Measurements from ENCODE around the gene LASP1.
"Not testable (repeated sequence)": the region's sequence is repeated elsewhere in the genome, so short reads cannot be mapped to it uniquely, and the experiment has no call there.

DNA sequence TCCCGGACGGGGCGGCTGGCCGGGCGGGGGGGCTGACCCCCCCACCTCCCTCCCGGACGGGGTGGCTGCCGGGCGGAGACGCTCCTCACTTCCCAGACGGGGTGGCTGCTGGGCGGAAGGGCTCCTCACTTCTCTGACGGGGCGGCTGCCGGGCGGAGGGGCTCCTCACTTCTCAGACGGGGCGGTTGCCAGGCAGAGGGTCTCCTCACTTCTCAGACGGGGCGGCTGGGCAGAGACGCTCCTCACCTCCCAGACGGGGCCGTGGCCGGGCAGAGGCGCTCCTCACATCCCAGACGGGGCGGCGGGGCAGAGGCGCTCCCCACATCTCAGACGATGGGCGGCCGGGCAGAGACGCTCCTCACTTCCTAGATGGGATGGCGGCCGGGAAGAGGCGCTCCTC lies 60.9 kb downstream of the LASP1 start:
- TF ChIP-seq, protein P1, sequence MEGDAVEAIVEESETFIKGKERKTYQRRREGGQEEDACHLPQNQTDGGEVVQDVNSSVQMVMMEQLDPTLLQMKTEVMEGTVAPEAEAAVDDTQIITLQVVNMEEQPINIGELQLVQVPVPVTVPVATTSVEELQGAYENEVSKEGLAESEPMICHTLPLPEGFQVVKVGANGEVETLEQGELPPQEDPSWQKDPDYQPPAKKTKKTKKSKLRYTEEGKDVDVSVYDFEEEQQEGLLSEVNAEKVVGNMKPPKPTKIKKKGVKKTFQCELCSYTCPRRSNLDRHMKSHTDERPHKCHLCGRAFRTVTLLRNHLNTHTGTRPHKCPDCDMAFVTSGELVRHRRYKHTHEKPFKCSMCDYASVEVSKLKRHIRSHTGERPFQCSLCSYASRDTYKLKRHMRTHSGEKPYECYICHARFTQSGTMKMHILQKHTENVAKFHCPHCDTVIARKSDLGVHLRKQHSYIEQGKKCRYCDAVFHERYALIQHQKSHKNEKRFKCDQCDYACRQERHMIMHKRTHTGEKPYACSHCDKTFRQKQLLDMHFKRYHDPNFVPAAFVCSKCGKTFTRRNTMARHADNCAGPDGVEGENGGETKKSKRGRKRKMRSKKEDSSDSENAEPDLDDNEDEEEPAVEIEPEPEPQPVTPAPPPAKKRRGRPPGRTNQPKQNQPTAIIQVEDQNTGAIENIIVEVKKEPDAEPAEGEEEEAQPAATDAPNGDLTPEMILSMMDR (IDR thresholded peaks at IDR 0.05; ENCODE audit: low read depth, low read length): not testable (repeated sequence)
- TF ChIP-seq, protein P2, sequence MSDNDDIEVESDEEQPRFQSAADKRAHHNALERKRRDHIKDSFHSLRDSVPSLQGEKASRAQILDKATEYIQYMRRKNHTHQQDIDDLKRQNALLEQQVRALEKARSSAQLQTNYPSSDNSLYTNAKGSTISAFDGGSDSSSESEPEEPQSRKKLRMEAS (IDR thresholded peaks at IDR 0.05; ENCODE audit: low read depth, low read length): not testable (repeated sequence)
- TF ChIP-seq POLR2A (IDR thresholded peaks at IDR 0.05; ENCODE audit: extremely low read depth, insufficient read length); MYC (IDR thresholded peaks at IDR 0.05; ENCODE audit: low read depth, low read length): not testable (repeated sequence)
